ENCODE measurements around the gene CYP2A7. TPM values are rescaled to one million over a fixed set of nuclear protein-coding genes. Genes with fewer than 3 reads are reported as not detected.
"Not testable (repeated sequence)": the region's sequence is repeated elsewhere in the genome, so short reads cannot be mapped to it uniquely, and the experiment has no call there.

Gene CYP2A7
- total RNA-seq, 4 donors from 2014 or later = not detected

DNA sequence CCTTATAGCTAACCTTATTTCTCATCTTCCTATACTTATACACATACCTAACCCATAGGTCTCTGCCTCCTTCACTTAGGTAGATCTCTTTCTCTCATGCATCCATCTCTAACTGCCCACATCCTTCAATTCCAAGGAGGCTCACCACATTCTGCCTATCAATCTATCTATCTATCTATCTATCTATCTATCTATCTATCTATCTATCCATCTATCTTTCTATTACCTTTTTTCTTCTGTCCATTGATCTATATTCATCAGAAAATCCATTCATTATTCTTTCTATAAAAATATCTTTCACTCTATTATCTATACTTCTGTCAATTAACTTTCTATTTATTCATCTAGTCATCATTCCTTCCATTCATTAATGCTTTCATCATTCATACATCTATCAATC, 11.1 kb upstream of the CYP2A7 start:
- TF ChIP-seq POLR2A (IDR thresholded peaks at IDR 0.05) = no peak
- TF ChIP-seq CTCF (IDR thresholded peaks at IDR 0.05) = no peak
- intact Hi-C loops (cut with DNase I) = no loop called here
- H3K27me3 ChIP-seq = peaks cover 0 to 24% (median 0%) of the 10 kb centered on the region in 4 donors
- DNase-seq = no peak
- H3K4me1 ChIP-seq = no peaks in the 10 kb centered on the region
- no peaks in the 10 kb centered on the region for H3K9me3 ChIP-seq
- no peak overlapping the region for H3K4me3 ChIP-seq
- H3K36me3 ChIP-seq = no peaks in the 10 kb centered on the region
- H3K27ac ChIP-seq = no peak overlapping the region

GRCh38 chr19:40889366-40889765, 7.3 kb upstream of the CYP2A7 start:
- Histone ChIP-seq H3K4me1 (no peaks in the 10 kb centered on the region), H3K9me3 (no peaks in the 10 kb centered on the region), H3K27me3 (peaks cover 0 to 24% (median 0%) of the 10 kb centered on the region in 4 donors), H3K4me3 (no peak overlapping the region), H3K27ac (no peak overlapping the region), H3K36me3 (no peaks in the 10 kb centered on the region)
- 32% methylated on average over 3 of the region's 3 CpGs for WGBS, 2 donors
- no peak for DNase-seq
- intact Hi-C loops (cut with DNase I) = no loop called here
- TF ChIP-seq CTCF (IDR thresholded peaks at IDR 0.05) (no peak), POLR2A (IDR thresholded peaks at IDR 0.05) (no peak)

DNA sequence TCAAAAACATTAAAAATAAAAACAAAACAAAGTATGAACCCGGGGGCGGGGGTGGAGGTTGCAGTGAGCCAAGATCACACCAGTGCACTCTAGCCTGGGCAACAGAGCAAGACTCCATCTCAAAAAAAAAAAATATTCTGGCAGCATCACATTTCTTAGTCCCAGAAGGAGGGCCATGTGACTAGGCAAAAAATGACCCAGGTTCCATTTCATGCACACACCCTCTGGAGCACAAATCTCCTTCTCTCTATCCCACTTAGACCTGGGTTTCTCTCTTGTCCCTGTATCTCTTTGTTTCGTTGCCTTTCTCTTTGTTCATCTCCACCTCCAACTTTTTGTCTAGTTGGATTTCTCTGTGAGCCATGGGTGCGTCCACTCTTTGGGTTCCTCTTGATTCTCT, 6.2 kb upstream of the CYP2A7 start:
- H3K4me1 ChIP-seq = no peaks in the 10 kb centered on the region
- no peaks in the 10 kb centered on the region for H3K9me3 ChIP-seq
- H3K27ac ChIP-seq = no peak overlapping the region
- H3K36me3 ChIP-seq = no peaks in the 10 kb centered on the region
- peaks cover 0 to 16% (median 0%) of the 10 kb centered on the region in 4 donors for H3K27me3 ChIP-seq
- no peak for TF ChIP-seq CTCF (IDR thresholded peaks at IDR 0.05)
- TF ChIP-seq POLR2A (IDR thresholded peaks at IDR 0.05) = no peak
- WGBS, 2 donors = 78 to 83% methylated on average over 4 of the region's 4 CpGs
- no peak for DNase-seq
- H3K4me3 ChIP-seq = no peak overlapping the region
- intact Hi-C loops (cut with DNase I) = no loop called here

DNA sequence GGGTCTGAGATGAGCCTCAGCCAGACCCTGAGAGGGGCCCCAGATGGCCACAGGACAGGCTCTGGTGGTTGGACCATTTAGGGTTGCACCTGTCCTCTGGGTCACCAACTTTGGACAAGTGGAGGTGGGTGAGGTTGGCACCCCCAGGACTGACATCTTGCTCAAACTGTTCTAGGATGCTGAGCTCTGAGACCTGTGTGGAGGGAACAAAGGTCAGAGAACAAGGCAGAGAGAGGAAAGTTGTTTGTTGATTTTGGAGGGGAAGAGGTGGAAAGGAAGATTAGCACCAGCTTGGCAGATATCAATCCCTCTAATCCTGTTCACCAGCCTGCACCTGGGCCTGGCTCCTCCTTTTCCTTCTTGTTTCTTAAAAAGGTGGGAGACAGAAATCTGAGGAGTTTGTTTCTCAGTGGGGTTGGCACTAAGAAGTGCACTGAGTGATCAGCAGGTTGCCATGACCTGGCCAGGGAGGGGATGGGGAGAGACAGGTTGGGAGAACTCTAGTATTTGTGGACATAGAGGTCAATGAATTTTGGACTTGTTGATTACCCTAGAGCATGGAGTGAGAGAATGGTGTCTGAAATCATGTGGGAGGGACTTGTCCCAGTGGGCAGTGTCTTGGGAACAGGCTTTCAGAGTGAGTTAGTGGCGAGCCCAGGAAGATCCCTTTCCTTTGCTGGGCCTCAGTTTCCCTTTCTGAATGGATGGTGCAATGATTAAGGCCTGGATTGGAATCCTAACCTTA, 2.3 kb upstream of the CYP2A7 start:
- H3K4me1 ChIP-seq; intact Hi-C loops (cut with DNase I); H3K4me3 ChIP-seq; H3K9me3 ChIP-seq; H3K36me3 ChIP-seq; H3K27ac ChIP-seq; DNase-seq: not testable (repeated sequence)
- WGBS, 2 donors = no CpG with 5 or more reads among the region's 1 CpG
- H3K27me3 ChIP-seq = peaks cover 0 to 28% (median 0%) of the 10 kb centered on the region in 4 donors

GRCh38 chr19:40879349-40879748, 2.7 kb downstream of the CYP2A7 start:
- intact Hi-C loops (cut with DNase I); H3K9me3 ChIP-seq; H3K27ac ChIP-seq; DNase-seq; H3K4me3 ChIP-seq; H3K36me3 ChIP-seq; H3K4me1 ChIP-seq: not testable (repeated sequence)
- H3K27me3 ChIP-seq = peaks cover 0 to 56% (median 0%) of the 10 kb centered on the region in 4 donors
- WGBS, 2 donors = 88 to 100% methylated on average over 2 to 4 of the region's 4 CpGs

GRCh38 chr19:40875526-40875951, 6.5 kb downstream of the CYP2A7 start:
- H3K4me1 ChIP-seq; intact Hi-C loops (cut with DNase I); H3K9me3 ChIP-seq; H3K27ac ChIP-seq; H3K36me3 ChIP-seq: not testable (repeated sequence)
- Histone ChIP-seq H3K4me3 (peak overlapping the region in 1 of 4 donors; percentile 29), H3K27me3 (peaks cover 0 to 40% (median 0%) of the 10 kb centered on the region in 4 donors)
- WGBS, 2 donors = 6 to 7% methylated on average over 10 to 12 of the region's 23 CpGs
- DNase-seq = peak; percentile 20

DNA sequence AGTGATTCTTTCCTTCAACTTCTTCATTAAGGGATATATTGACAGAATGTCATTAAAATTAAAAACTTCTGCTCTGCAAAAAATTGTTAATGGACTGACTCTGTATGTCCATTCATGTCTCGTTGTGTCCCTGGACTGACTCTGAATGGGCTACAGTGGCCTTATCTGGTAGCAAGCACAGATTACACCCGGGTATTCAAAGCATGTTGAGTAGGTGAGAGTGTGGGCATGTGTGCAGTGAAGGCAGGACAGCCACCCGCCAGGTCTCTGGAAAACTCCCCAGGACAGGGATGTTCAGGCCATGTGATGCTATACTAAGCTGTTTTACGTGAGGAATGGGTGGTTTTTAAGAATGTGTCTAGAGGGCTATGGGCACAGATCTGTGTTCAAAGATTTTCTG, 7.2 kb downstream of the CYP2A7 start:
- H3K9me3 ChIP-seq; H3K4me1 ChIP-seq; DNase-seq; H3K27ac ChIP-seq; H3K36me3 ChIP-seq; H3K4me3 ChIP-seq; intact Hi-C loops (cut with DNase I): not testable (repeated sequence)
- peaks cover 0 to 33% (median 0%) of the 10 kb centered on the region in 4 donors for H3K27me3 ChIP-seq
- WGBS, 2 donors = 80% methylated on average over 1 of the region's 4 CpGs; no CpG with 5 or more reads in 1 of the 2 donors

DNA sequence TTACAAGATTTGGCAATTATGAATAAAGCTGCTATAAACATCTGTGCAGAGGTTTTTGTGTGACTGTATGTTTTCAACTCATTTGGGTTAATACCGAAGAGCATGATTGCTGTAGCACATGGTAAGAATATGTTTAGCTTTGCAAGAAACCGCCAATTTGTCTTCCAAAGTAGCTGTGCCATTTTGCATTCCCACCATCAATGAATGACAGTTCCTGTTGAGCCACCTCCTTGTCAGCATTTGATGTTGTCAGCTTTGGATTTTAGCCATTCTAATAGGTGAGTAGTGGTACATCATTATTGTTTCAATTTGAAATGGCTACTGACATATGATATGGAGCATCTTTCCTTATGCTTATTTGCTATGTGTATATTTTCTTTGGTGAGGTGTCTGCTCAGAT, 8.2 kb downstream of the CYP2A7 start:
- H3K4me3 ChIP-seq; H3K27ac ChIP-seq; H3K4me1 ChIP-seq; DNase-seq; intact Hi-C loops (cut with DNase I); H3K36me3 ChIP-seq; H3K9me3 ChIP-seq: not testable (repeated sequence)
- H3K27me3 ChIP-seq = peaks cover 0 to 27% (median 0%) of the 10 kb centered on the region in 4 donors
- 84 to 90% methylated on average over 2 of the region's 2 CpGs for WGBS, 2 donors

Measured in esophagus squamous epithelium (tissue), 5 donors.